Activated CD8-positive, alpha-beta memory T cell treated with anti-CD3 and anti-CD28 coated beads, Interleukin-2, amount 50 U/mL, for 1 hour (primary cell): ENCODE data around the gene UBE2Q1.

ENCODE experiments used
- DNase-seq: peaks from one replicate; pipeline ENCODE4 v3.0.0-alpha.2; 2020; ENCODE audit errors: extremely low read depth

Gene UBE2Q1

DNA sequence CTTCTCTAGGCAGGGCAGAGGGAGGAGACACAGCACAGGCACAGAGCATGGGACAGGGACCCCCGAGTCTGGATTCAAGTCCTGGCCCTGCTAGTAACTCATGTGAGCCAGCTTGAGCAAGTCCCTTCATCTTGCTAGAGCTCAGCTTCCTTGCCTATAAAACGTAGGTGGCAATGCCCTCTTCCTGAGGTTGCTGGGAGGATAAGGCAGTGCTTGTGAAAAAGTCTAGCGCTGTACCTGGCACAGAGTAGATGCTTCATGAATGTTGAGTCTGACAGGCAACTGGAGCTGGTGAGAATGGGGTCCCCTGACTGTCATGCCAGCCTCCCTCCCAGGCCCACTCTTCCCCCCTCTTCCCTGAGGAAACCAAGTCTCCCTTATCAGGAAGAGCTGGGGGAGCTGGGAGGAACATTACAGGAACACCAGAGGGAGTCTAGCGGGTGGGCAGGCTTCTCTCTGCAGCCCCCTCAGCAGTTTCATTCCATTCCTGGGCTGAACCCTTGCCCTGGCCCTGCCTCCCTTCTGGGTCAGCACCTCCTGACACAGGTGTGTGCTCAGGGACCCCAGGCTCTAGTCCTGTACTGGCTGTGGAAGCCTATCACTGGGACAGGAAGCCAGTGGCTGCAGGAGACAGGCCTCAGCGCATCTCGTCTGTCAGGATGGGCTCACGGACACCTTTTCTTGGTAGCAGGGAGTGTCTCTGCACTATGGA, 19.0 kb upstream of the UBE2Q1 start:
- DNase-seq, result no peak

DNA sequence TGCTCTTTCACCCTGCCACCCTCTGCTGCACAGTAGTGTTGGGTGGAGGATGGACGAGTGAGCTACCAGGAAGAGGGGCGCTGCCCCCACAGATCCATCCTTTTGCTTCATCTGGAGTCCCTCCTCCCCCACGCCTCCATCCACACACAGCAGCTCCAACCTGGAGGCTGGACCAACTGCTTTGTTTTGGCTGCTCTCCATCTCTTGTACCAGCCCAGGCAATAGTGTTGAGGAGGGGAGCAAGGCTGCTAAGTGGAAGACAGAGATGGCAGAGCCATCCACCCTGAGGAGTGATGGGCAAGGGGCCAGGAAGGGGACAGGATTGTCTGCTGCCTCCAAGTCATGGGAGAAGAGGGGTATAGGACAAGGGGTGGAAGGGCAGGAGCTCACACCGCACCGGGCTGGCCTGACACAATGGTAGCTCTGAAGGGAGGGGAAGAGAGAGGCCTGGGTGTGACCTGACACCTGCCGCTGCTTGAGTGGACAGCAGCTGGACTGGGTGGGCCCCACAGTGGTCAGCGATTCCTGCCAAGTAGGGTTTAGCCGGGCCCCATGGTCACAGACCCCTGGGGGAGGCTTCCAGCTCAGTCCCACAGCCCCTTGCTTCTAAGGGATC, 17.6 kb upstream of the UBE2Q1 start:
- DNase-seq, result no peak

DNA sequence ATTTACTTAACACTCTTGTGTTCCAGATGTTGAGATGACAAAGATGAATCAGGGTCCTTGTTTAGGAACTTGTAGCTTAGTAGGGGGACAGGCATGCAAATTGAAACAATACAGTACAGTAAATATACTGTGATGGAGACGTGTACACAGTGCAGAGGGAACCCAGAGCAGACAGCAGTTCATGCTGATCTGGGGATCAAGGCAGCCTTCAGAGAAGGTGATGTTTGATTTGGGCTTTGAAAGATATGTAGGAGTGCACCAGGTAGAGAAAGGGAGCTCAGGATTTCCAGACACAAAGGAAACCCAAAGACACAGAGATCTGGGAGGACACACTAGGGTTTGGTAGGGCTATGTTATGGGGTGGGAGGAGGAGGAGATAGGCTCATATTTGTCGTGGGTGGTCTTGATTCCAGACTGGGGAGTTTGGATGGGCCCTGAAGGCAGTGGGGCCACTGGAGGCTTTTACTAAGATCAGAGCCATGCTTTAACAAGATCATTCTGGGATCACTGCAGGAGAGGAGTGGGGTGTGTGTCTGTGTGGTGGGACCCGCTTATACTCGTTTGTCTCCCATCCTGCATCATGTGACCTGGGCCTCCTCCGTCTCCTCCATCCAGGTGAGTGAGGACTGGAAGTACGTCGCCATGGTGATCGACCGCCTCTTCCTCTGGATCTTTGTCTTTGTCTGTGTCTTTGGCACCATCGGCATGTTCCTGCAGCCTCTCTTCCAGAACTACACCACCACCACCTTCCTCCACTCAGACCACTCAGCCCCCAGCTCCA, 16.9 kb upstream of the UBE2Q1 start:
- no peak for DNase-seq

DNA sequence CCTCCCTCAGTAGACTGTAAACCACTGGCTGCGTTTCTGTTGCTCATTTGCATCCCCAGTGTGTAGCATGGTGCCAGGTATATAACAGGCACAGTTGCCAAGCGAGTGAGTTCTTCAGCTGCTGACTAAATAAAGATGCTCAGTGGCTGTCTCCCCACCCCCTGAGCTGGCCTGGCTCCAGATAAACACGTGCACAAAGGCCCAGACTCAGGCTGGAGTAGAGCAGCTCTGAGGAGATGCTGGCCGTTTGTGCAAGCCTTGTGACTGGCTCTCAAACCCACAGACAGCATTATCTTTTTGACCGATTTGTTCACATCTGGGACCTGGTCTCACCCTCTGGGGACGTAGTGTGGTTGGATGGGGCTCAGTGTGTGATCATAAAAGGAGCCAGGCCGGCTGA, 16.3 kb upstream of the UBE2Q1 start:
- no peak for DNase-seq

DNA sequence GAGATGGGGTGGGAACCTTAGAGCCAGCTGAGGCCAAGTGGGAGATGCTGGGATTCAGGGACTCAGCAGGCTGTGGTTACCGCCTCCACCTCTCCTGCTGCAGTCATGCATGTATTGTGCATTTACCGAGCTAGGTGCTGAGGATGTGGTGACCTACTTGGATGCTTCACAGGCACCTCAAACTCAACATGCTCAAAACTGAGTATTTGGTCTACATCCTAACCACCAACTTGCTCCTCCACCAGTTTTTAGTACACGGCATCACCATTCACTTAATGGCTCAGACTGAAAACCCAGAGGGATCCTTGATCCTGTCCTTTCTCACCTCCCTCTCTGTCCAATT, 14.7 kb upstream of the UBE2Q1 start:
- DNase-seq, result no peak

DNA sequence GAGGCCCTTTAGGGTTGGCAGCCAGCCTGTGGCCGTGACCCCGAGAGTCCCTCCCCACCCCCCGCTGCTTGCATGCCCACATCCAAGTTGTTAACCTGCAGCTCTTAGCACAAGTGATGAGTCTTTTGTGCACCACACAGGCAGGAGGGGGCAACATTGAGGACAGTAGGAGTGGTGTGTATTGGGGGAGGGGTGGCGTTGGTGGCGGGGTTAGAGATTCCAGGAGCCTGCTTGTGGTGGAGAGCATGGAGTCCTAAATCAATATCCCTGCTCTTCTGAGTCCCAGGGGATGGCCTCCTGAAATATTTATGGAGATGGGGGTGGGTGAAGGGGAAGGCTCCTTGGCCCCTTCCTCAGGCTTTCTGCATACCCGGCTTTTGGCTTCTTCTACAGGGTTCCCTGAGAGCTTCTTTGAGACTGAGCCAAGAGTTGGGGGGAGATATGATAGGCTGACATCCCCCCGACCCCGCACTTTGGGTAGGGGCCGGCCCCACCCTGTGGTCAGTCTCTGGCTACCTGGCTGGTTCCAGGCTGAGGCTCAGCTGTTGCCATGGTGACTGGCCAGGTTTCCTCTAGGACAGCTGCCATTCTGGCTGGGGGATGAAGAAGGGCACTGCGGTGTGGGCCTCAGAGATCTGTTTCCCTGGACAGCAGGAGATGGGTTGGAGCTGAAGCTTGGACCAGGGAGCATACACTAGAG, 14.2 kb upstream of the UBE2Q1 start:
- DNase-seq, result no peak

DNA sequence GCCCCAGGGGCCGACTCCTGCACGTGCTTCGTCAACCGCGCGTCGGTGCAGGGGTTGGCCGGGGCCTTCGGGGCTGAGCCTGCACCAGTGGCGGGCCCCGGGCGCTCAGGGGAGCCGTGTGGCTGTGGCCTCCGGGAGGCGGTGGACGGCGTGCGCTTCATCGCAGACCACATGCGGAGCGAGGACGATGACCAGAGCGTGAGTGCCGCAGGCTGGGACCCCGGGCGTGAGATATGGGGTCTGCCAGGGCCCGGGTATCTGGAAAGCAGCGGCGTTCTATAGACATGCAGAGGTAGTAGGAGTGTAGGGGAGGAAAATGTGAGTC, 13.5 kb upstream of the UBE2Q1 start:
- no peak for DNase-seq

DNA sequence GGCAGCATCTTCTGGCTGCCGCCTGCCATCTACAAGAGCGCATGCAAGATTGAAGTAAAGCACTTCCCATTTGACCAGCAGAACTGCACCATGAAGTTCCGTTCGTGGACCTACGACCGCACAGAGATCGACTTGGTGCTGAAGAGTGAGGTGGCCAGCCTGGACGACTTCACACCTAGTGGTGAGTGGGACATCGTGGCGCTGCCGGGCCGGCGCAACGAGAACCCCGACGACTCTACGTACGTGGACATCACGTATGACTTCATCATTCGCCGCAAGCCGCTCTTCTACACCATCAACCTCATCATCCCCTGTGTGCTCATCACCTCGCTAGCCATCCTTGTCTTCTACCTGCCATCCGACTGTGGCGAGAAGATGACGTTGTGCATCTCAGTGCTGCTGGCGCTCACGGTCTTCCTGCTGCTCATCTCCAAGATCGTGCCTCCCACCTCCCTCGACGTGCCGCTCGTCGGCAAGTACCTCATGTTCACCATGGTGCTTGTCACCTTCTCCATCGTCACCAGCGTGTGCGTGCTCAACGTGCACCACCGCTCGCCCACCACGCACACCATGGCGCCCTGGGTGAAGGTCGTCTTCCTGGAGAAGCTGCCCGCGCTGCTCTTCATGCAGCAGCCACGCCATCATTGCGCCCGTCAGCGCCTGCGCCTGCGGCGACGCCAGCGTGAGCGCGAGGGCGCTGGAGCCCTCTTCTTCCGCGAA, 12.9 kb upstream of the UBE2Q1 start:
- DNase-seq, result no peak

DNA sequence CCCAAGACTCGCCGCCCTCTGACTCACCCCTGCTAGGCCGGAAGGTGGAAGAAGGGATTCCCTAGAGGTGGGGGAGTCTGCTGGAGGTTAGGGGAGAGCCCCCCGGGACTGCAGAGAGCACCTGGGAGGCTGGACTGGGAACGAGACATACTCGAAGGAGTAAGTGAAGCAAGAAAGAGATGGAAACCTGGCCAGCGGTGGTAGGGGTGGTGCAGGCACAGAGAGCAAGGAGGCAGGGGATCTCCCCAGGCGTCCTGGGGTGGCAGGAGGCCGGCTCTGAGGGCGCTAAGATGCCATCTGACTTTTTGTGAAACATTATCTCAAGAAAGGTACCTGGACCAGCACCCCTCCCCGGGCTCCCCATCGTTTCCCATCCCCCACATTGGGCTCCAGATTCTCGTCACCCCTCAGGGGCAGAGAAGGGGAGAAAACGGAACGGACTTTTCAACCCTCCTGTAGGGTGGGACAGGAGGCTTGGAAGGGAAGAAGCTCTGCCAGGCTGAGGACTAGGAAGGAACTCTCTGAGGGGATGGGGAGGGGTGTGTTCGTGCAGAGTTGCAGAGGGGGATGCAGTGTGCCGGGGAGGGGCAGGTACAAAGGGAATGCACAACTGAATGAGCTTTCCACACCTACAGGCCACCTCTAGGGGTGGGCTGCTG, 9.8 kb upstream of the UBE2Q1 start:
- no peak for DNase-seq

DNA sequence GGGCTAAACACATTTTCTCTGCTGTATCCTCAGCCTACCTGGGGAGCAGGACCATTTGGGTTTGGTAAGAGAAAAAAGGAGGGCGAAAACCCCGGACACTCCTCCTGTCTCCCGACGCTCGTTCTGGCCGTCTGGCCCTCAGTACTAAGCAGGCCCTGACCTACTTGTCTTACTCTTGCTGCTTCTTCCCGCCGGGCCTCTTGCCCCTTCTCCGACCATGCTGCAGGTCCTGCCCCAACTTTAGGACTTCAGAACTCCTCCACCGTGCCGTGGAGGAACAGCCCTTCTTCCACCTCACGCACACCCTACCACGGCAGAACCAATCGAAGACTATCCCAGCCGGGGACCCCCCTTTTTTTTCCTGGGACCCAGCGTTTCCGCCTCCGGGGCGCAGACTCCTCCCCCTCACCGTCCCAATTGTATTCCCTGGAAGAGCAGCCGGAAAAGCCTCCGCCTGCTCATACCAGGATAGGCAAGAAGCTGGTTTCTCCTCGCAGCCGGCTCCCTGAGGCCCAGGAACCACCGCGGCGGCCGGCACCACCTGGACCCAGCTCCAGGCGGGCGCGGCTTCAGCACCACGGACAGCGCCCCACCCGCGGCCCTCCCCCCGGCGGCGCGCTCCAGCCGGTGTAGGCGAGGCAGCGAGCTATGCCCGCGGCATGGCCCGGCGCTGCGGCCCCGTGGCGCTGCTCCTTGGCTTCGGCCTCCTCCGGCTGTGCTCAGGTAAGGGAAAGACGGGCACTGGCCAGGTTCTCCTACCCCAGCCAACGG, 9.1 kb upstream of the UBE2Q1 start, which contains the start of gene CHRNB2:
TSS of gene CHRNB2 (plus strand) at position 393 of the 771 bp plus-strand sequence. CDS start at position 660, 267 bp downstream.
- no peak for DNase-seq

DNA sequence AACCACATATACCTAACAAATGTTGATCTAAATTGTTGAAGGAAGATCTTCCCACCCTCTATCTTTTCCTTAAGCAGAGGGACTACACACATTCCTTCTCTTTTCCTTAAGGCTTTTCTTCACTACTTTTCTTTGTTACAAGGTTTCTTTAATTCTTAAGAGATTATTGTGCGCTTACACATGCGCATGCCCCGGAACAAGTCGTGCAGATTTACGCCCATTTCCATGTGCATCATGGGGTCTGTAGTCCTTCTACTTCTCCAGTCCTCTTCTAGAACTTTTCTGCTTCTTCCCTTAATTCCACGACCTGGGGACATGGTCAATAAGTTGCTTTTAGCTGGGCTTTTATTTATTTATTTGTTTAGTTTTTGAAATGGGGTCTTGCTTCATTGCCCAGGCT, 7.4 kb upstream of the UBE2Q1 start:
- no peak for DNase-seq

DNA sequence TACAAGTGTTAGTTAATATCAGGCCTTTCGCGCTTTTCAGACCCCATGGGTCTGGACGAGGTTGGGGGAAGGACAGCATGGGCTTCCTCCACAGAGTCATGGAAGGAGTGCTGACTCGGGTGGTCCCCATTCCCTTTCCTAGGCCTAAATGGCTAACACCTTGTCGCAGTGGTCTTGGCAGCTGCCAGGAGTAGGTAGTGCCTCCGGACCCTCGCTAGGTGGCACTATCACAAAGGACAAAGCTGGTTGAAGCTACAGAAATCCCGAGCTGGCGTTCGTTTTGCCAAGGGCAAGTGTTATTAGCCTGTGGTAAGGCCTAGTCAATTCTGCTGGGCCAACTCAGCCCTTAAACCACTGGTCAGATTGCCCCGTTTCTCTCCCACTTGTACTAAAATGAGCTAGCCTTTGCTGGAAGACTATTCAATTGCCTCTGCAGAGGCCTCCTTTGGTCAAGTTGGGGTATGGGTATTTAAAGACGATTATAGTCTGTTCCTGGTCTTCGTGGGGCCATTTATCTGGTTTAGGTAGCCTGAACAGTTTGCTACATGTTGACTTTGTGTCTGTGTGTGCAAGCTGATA, 1.1 kb upstream of the UBE2Q1 start:
- peak; percentile 64 for DNase-seq

DNA sequence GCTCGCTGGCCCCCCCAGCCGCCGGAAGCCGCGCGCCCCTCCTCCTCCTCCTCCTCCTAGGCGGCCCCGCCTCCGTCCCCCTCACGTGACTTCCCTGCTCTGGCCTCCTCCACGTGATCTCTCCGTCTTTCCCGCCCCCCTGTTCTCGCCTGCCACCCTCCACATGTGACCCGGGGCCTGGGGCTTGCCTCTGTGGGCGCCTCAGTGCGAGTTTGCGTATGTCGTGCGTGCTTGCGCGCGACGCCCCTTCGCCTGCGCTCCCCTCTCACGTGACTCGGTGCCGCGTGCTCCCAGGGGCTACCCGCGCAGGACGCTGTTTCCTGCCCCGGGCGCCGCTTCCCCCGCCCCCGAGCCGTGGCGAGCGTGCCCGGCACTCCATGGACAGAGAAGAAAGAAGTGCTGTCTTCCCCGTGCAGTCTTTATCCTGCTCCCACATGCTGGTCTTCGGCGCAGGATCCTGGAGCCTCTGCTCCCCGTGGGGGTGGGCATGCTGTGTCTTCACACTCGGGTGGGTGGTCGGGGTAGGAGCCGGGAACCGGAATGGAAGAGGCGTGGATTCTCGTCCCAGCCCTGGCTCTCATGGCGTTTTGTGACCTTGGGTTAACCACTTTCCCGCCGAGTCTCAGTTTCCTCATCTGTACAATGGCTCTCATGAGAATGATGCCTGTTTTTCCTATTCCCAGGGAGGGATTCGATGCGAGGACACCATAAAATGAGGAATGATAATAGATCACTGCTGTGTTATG, 431 bp upstream of the UBE2Q1 start:
- DNase-seq, result peak; percentile 99

DNA sequence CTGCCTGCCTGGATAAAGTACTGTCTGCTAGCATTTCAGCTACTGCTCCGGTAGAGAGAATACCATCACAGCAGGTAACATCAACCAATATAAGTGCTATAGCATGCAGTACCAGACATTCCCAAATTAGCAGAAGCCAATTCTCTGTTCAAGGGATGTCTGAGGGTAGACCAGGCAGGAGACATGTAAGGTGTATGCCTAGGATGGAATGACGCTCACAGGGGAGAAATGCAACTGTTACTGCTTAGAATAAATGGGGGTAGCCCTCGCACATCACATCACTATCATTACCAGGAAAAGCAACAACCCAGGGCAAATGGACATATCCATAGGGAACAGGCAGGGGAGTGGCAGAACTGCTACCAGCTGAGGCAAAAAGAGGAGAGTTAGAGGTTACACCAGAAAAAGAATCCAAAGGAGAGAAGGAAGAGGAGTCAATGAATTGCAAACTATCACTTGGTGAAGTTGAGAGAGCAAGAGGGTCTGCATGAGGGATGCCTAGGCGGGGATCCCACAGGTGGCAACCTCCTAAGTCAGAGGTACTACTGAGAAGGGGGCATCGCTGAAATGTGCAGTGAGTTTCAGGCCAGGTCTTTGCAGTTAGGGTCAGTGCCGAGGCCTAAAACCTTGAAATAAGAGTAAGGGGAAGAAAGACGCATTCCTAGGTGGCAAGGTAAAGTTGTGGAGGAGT, 1.1 kb downstream of the UBE2Q1 start:
- no peak for DNase-seq

DNA sequence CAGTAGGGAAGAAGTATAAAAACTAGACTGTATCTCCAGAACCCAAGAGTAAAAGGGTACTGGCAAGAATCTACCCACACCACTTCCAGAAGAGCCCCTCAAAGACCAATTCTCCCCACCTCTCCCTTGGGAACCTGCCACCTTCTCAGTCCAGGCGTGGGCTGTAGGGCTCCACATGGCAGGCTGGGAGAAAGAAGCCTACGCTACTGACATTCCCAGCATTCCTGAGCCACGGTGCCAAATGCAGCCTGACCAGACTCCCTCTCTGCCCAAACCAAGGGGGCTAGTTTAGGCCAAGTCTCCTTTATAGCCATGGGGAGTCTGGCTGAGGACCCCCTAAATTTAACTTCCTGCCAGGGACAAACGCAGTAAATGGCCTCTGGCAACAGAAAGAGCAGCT, 2.0 kb downstream of the UBE2Q1 start:
- DNase-seq, result no peak

DNA sequence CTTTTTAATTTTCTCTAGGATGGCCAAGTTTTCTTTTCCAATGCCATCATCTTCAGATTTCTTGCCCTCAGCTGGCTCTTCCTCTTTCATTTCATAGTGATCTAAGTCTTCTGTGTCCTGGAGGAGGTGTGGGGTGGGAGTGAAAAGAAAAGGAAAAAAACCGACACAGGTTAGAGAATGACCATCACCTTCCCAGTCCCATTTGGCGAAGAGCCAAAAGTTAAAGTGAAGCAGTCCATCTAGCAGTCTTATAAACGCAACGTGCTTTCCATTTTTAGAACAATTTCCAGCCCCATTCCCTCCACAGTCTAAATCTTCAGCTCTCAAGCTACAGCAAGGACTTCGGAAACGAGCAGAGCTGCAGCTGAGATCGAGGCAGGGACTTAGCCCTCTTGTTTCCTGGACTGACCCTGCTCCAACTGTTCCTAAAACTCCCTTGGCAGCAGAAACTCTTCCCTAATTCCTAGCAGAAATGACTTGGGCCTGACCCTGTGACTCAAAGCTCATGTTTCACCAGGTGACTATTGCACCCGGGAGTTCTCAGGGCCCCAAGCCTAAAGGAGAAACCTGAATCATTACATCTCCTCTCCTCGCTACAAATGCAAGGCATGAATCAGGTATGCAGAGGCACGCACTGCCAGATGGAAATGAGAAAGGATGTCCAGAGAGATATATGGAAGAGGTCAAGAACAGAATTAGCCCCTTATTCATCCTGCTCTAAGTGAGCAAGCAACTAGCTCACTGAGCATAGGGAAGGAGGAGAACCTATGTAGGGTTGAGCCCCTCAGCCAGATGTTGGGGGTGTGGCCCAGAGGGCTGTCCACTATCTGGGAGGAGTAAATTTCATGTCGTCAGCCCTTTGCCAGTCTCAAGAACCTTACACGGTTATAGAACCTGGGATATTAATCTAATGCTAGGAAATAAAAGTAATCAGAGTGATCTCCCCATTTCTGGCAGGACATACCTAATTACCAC, 5.1 kb downstream of the UBE2Q1 start:
- no peak for DNase-seq

DNA sequence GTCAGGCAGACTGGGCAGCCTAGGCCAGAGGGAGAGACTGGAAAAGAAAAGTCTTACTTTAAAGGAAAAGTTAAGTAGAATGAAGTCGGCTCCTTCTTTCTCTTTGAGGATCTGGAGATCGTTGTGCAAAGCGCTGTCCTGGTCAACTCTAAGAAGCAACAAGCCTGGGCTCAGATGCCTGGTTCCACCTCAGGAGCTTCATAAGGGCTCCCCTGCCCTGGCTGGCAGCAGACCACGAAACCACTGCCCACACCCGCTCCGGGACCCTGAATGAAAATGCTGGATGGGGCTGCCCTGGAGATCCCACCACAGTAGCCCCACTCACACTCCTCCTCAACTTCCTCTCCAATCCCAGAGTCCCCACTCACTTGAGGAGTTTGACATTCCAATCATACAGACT, 6.4 kb downstream of the UBE2Q1 start:
- DNase-seq, result no peak

DNA sequence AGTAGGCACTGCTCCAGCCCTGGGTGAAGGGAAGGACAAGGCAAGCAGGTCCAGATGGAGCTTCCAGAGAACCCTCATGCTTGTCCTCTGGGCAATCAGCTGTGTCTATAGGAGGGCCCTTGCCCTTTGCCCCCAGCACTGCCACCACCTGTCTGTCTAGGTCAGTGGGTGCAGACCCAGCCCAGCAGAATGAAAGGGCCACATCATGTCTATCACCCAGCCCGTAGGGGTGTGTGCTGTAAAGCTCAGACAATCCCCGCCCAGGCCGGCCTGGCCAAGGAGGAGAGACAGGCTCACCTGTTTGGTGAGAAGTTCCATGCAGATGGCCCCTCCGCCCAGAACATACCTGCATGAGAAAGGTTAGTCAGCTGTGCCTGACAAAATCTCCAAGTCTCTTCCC, 7.0 kb downstream of the UBE2Q1 start:
- no peak for DNase-seq
